GM12878 (cell line): Measurements from ENCODE around the gene USP37. TPM values are rescaled to one million over a fixed set of nuclear protein-coding genes. Genes with fewer than 3 reads are reported as not detected.

Experiments used
- ATAC-seq: fragments of 200-7000 bp; cut with Tn5 transposase; 3 replicates; pipeline ENCODE4 v1.9.1; 2020; ENCODE audit warnings: mild to moderate bottlenecking, moderate library complexity
- BruUV-seq: library from RNA; stranded (reverse); fragments of 400-500 nt; replicated peaks from 2 replicates; lab custom pipeline; 2021; lab: Mats Ljungman, UMichigan
- CTCF ChIA-PET: fragments of 300-600 bp; sonication (Branson Sonifier 250); formaldehyde crosslinking; extraction: SDS; loops from one replicate; lab custom pipeline; 2021; ENCODE audit warnings: inconsistent platforms; lab: Yijun Ruan, JAX
- POLR2A ChIA-PET: fragments of 350-600 bp; formaldehyde crosslinking; extraction: SDS; loops from one replicate; lab custom pipeline; 2021; ENCODE audit warnings: inconsistent platforms; lab: Charles Lee
- RAD21 ChIA-PET: fragments of 300-600 bp; sonication (Branson Sonifier 250); formaldehyde crosslinking; loops from one replicate; lab custom pipeline; 2023; ENCODE audit warnings: antibody characterized with exemption; ENCODE audit not compliant: unreplicated experiment; lab: Charles Lee
- SMC1A ChIA-PET: fragments of 300-600 bp; sonication (Branson Sonifier 250); formaldehyde crosslinking; loops from one replicate; lab custom pipeline; 2023; ENCODE audit not compliant: unreplicated experiment, uncharacterized antibody; lab: Charles Lee
- DNase-seq: peaks from one replicate; pipeline ENCODE4 v3.0.0-alpha.2; 2011; ENCODE audit warnings: low read depth, low spot score
- FAIRE-seq: peaks from 3 replicates; lab custom pipeline; 2011; peaks lifted over from hg19 to GRCh38; lab: Jason Lieb, UNC
- H2AFZ ChIP-seq: 2 replicates; pipeline ENCODE4 v1.6.0; 2011; ENCODE audit warnings: low read depth, low read length, control low read depth; ENCODE audit not compliant: control insufficient read depth
- H3K27ac ChIP-seq: 2 replicates; pipeline ENCODE4 v1.5.1; 2011; ENCODE audit warnings: control low read depth; ENCODE audit not compliant: control insufficient read depth, insufficient read depth
- H3K27me3 ChIP-seq, 2 experiments: replicated peaks in 1 of 2; 2 replicates each; pipeline versions ENCODE4 v1.6.0 to v1.6.1; 2011; ENCODE audit warnings: low read length in 1 of 2; ENCODE audit not compliant: control insufficient read depth in 2 of 2, insufficient read depth in 2 of 2
- H3K36me3 ChIP-seq, 2 experiments: 2 replicates each; pipeline ENCODE4 v1.5.1; 2011; ENCODE audit warnings: low read length in 1 of 2; ENCODE audit not compliant: control insufficient read depth in 2 of 2, insufficient read depth in 2 of 2
- H3K4me1 ChIP-seq: 2 replicates; pipeline ENCODE4 v1.6.1; 2011; ENCODE audit warnings: mild to moderate bottlenecking, low read length, moderate library complexity, mixed read lengths; ENCODE audit not compliant: control insufficient read depth, insufficient read depth
- H3K4me2 ChIP-seq: 2 replicates; pipeline ENCODE4 v1.6.0; 2011; ENCODE audit warnings: control low read depth; ENCODE audit not compliant: control insufficient read depth, insufficient read depth
- H3K4me3 ChIP-seq: fragments of 200-600 bp; sonication (generic); 2 replicates; pipeline ENCODE4 v1.5.1; 2016
- H3K79me2 ChIP-seq: 2 replicates; pipeline ENCODE4 v1.6.0; 2011; ENCODE audit warnings: low read length; ENCODE audit not compliant: control insufficient read depth, insufficient read depth
- H3K9ac ChIP-seq: 2 replicates; pipeline ENCODE4 v1.8.0; 2011; ENCODE audit warnings: low read length, control low read depth, mixed read lengths; ENCODE audit not compliant: control insufficient read depth, insufficient read depth
- H3K9me3 ChIP-seq: replicated peaks from 3 replicates; pipeline ENCODE4 v1.5.1; 2011; ENCODE audit warnings: mild to moderate bottlenecking, low read length; ENCODE audit not compliant: control insufficient read depth, insufficient read depth
- H4K20me1 ChIP-seq: 2 replicates; pipeline ENCODE4 v1.6.0; 2011; ENCODE audit not compliant: control insufficient read depth, insufficient read depth
- BCL11A ChIP-seq: IDR thresholded peaks from 2 replicates; pipeline ENCODE4 v1.6.1; 2011; ENCODE audit warnings: low read depth, low read length
- BMI1 ChIP-seq: fragments of 450-650 bp; IDR thresholded peaks from 2 replicates; pipeline ENCODE4 v1.6.1; 2016; ENCODE audit warnings: mild to moderate bottlenecking, moderate library complexity, borderline replicate concordance
- CHD1 ChIP-seq: IDR thresholded peaks from 2 replicates; pipeline ENCODE4 v1.6.1; 2012; ENCODE audit warnings: low read depth, low read length, improper control_type of control experiment
- CHD4 ChIP-seq: fragments of 200-600 bp; sonication (generic); IDR thresholded peaks from 2 replicates; pipeline ENCODE4 v1.6.1; 2016; ENCODE audit warnings: mild to moderate bottlenecking
- DPF2 ChIP-seq: fragments of 450-650 bp; IDR thresholded peaks from 2 replicates; pipeline ENCODE4 v1.6.1; 2017; ENCODE audit warnings: mild to moderate bottlenecking
- GABPA ChIP-seq: IDR thresholded peaks from 2 replicates; pipeline ENCODE4 v1.6.1; 2014; ENCODE audit warnings: antibody characterized with exemption, low read depth, mild to moderate bottlenecking, inconsistent platforms
- MXI1 ChIP-seq: fragments of 150-350 bp; IDR thresholded peaks from 2 replicates; pipeline ENCODE4 v1.6.1; 2011; ENCODE audit warnings: low read depth, mild to moderate bottlenecking, inconsistent platforms, low read length, improper control_type of control experiment
- NRF1 ChIP-seq: conservative IDR thresholded peaks from 2 replicates; pipeline ENCODE4 v1.6.1; 2011; ENCODE audit warnings: mild to moderate bottlenecking, low read depth, low read length, improper control_type of control experiment
- RBBP5 ChIP-seq: fragments of 200-600 bp; sonication (generic); conservative IDR thresholded peaks from 2 replicates; pipeline ENCODE4 v1.6.1; 2016
- RELA ChIP-seq: fragments of 450-650 bp; IDR thresholded peaks from 2 replicates; pipeline ENCODE4 v1.8.0; 2014; ENCODE audit warnings: borderline replicate concordance; ENCODE audit not compliant: partially characterized antibody
- TCF12 ChIP-seq: IDR thresholded peaks from 2 replicates; pipeline ENCODE4 v1.6.1; 2011; ENCODE audit warnings: low read depth, mild to moderate bottlenecking, low read length
- ZNF274 ChIP-seq: IDR thresholded peaks from one replicate; pipeline ENCODE4 v1.8.0; 2011; ENCODE audit not compliant: insufficient read length, insufficient read depth
- WGBS: methylation state at CpG from one replicate; pipeline ENCODE4 v1.1.6; 2016; ENCODE audit warnings: low lambda C conversion rate; ENCODE audit not compliant: insufficient replicate concordance, insufficient coverage; ENCODE audit errors: missing lambda C conversion rate; 5-methylcytosine and 5-hydroxymethylcytosine counted together
- in situ Hi-C: fragments of 300-500 bp; cut with MboI; formaldehyde crosslinking; loops from 9 replicates; pipeline ENCODE4 v1.14.3; 2018; ENCODE audit warnings: mixed read lengths
- intact Hi-C: fragments of 100-400 bp; cut with micrococcal nuclease; formaldehyde crosslinking; loops from one replicate; pipeline ENCODE4 v1.14.2; 2022; ENCODE audit not compliant: unreplicated experiment
- polyA plus RNA-seq, 11 experiments: library from polyadenylated mRNA; depleted of rRNA in 4 of 11; unstranded in 6 of 11; stranded (reverse) in 5 of 11; fragments of >200 nt; fragmentation: Nextera tagmentation in 4 of 11; fragmentation: Illumina TruSeq in 1 of 11; extraction: Ambion mirVana in 4 of 11; extraction: Trizol in 1 of 11; gene quantifications; 1 replicate in 1 of 11; 2 replicates in 10 of 11; pipeline versions ENCODE4 v1.2.1 to v1.2.3, GENCODE V29; 2011 to 2016; ENCODE audit warnings: inconsistent platforms in 2 of 11, missing spikeins in 2 of 11, low read depth in 1 of 11
- total RNA-seq, 4 experiments: library from RNA; depleted of rRNA in 3 of 4; stranded (reverse); fragments of >200 nt in 3 of 4; fragmentation: Illumina TruSeq in 1 of 4; extraction: Trizol in 1 of 4; gene quantifications; 2 replicates each; pipeline versions ENCODE4 v1.2.1 to v1.2.3, GENCODE V29; 2013 to 2021
- TF ChIP-seq, protein P1 (sequence below): fragments of 150-350 bp; IDR thresholded peaks from 2 replicates; pipeline ENCODE4 v1.6.1; 2016; ENCODE audit warnings: low read depth, low read length

Gene USP37
- total and polyA plus RNA-seq, 10 of the 15 experiments (the other 5 are each of a cell fraction or from before 2014, with no cell fraction given) = 2.8 to 16.0 (median 10.4) TPM

DNA sequence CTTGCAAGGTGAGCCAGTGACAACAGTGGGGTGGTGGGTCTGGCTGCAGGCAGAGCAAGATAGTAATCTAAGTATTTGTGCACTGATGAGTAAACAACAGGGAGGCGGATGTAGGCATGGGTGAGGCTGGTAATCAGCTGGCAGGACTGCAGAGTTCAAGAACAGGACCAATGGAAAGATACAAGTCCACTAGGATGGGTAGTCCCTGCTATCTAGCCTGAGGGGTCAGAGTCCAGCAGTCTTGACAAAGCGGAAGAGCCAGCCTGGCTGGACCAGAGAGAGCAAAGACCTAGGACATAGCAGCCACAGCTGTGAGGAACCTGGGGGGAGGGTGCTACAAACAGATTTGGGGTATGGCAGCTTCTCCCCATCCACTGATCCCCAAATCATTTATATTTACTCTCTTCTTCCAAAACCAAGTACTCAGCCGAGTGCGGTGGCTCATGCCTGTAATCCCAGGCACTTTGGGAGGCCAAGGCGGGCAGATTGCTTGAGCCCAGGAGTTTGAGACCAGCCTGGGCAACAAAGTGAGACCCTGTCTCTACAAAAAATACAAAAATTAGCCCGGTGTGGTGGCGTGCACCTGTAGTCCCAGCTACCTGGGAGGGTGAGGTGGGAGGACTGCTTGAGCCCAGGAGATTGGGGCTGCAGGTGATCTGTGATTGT, 123.3 kb downstream of the USP37 start:
- ATAC-seq (no peak), DNase-seq (no peak), FAIRE-seq (no peak)
- ChIA-PET POLR2A (interaction anchor here (0.5 kb wide), 1 partner anchor 268 kb away, joined by 4 read pairs; no protein-coding TSS in a partner anchor), RAD21 (no interaction called here), CTCF (no interaction called here), SMC1A (no interaction called here)
- no peaks in the 10 kb centered on the region for H4K20me1 ChIP-seq
- TF ChIP-seq, protein P1, sequence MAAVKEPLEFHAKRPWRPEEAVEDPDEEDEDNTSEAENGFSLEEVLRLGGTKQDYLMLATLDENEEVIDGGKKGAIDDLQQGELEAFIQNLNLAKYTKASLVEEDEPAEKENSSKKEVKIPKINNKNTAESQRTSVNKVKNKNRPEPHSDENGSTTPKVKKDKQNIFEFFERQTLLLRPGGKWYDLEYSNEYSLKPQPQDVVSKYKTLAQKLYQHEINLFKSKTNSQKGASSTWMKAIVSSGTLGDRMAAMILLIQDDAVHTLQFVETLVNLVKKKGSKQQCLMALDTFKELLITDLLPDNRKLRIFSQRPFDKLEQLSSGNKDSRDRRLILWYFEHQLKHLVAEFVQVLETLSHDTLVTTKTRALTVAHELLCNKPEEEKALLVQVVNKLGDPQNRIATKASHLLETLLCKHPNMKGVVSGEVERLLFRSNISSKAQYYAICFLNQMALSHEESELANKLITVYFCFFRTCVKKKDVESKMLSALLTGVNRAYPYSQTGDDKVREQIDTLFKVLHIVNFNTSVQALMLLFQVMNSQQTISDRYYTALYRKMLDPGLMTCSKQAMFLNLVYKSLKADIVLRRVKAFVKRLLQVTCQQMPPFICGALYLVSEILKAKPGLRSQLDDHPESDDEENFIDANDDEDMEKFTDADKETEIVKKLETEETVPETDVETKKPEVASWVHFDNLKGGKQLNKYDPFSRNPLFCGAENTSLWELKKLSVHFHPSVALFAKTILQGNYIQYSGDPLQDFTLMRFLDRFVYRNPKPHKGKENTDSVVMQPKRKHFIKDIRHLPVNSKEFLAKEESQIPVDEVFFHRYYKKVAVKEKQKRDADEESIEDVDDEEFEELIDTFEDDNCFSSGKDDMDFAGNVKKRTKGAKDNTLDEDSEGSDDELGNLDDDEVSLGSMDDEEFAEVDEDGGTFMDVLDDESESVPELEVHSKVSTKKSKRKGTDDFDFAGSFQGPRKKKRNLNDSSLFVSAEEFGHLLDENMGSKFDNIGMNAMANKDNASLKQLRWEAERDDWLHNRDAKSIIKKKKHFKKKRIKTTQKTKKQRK = no peak
- TF ChIP-seq ZNF274 = no peak
- TF ChIP-seq CHD4 = no peak
- no peak for TF ChIP-seq BCL11A
- TF ChIP-seq GABPA = no peak
- TF ChIP-seq MXI1 = no peak
- no peak for TF ChIP-seq CHD1
- TF ChIP-seq DPF2 = no peak
- no peak for TF ChIP-seq RBBP5
- TF ChIP-seq BMI1 = no peak
- no peak for TF ChIP-seq TCF12
- no peak for TF ChIP-seq RELA
- TF ChIP-seq NRF1 = no peak
- H3K36me3 ChIP-seq = no peaks in the 10 kb centered on the region; a peak in 3 of 4 replicates
- intact Hi-C loops (no loop called here), in situ Hi-C loops (no loop called here)
- no peak overlapping the region for H2AFZ ChIP-seq
- H3K27me3 ChIP-seq = no peaks in the 10 kb centered on the region
- BruUV-seq = no TSS peak
- H3K27ac ChIP-seq = no peak overlapping the region
- no peaks in the 10 kb centered on the region for H3K79me2 ChIP-seq
- no peak overlapping the region for H3K4me3 ChIP-seq
- no peaks in the 10 kb centered on the region for H3K9me3 ChIP-seq
- 98% methylated on average over 7 of the region's 7 CpGs for WGBS
- no peak overlapping the region for H3K9ac ChIP-seq
- peaks cover 3% of the 10 kb centered on the region; the same call in 1 of the 2 replicates for H3K4me1 ChIP-seq
- no peak overlapping the region for H3K4me2 ChIP-seq
